HEK293T (cell line): ENCODE data around the gene SERAC1.

ENCODE experiments used
- ARNT ChIP-seq: fragments of 450-650 bp; IDR thresholded peaks from 2 replicates; pipeline ENCODE4 v1.6.1; 2017; ENCODE audit warnings: mild to moderate bottlenecking
- BHLHE40 ChIP-seq: fragments of 450-650 bp; IDR thresholded peaks from 2 replicates; pipeline ENCODE4 v1.6.1; 2016; ENCODE audit warnings: mild to moderate bottlenecking, moderate library complexity, borderline replicate concordance
- CTBP1 ChIP-seq: fragments of 450-650 bp; IDR thresholded peaks from 2 replicates; pipeline ENCODE4 v1.6.1; 2016; ENCODE audit warnings: borderline replicate concordance
- ELF4 ChIP-seq: fragments of 450-650 bp; IDR thresholded peaks from 2 replicates; pipeline ENCODE4 v1.6.1; 2017; ENCODE audit warnings: antibody characterized with exemption
- FOXA1 ChIP-seq: fragments of 450-650 bp; IDR thresholded peaks from 2 replicates; pipeline ENCODE4 v1.6.1; 2016; ENCODE audit warnings: mild to moderate bottlenecking
- FOXK2 ChIP-seq: fragments of 450-650 bp; IDR thresholded peaks from 2 replicates; pipeline ENCODE4 v1.6.1; 2016; ENCODE audit warnings: mild to moderate bottlenecking
- FOXM1 ChIP-seq: fragments of 450-650 bp; IDR thresholded peaks from 2 replicates; pipeline ENCODE4 v1.6.1; 2017; ENCODE audit warnings: mild to moderate bottlenecking, borderline replicate concordance
- HDGF ChIP-seq: fragments of 450-650 bp; IDR thresholded peaks from 2 replicates; pipeline ENCODE4 v1.6.1; 2017; ENCODE audit warnings: antibody characterized with exemption, borderline replicate concordance
- L3MBTL2 ChIP-seq: fragments of 450-650 bp; conservative IDR thresholded peaks from 2 replicates; pipeline ENCODE4 v1.6.1; 2016; ENCODE audit warnings: mild to moderate bottlenecking
- SP1 ChIP-seq: fragments of 450-650 bp; IDR thresholded peaks from 2 replicates; pipeline ENCODE4 v1.6.1; 2017
- SUZ12 ChIP-seq: fragments of 450-650 bp; IDR thresholded peaks from 2 replicates; pipeline ENCODE4 v1.6.1; 2016; ENCODE audit warnings: mild to moderate bottlenecking
- ZNF384 ChIP-seq: fragments of 450-650 bp; IDR thresholded peaks from 2 replicates; pipeline ENCODE4 v1.6.1; 2016

GRCh38 chr6:158118886-158119285 is 49.2 kb downstream of the SERAC1 start:
- TF ChIP-seq BHLHE40: no peak
- TF ChIP-seq ELF4: no peak
- TF ChIP-seq FOXA1: no peak
- TF ChIP-seq SP1: no peak
- no peak for TF ChIP-seq FOXK2
- no peak for TF ChIP-seq ZNF384
- no peak for TF ChIP-seq HDGF
- no peak for TF ChIP-seq L3MBTL2
- no peak for TF ChIP-seq CTBP1
- TF ChIP-seq ARNT: no peak
- no peak for TF ChIP-seq SUZ12
- no peak for TF ChIP-seq FOXM1
